ENCODE measurements around the gene MS4A7.
"Not testable (repeated sequence)": the region's sequence is repeated elsewhere in the genome, so short reads cannot be mapped to it uniquely, and the experiment has no call there.

Gene MS4A7

DNA sequence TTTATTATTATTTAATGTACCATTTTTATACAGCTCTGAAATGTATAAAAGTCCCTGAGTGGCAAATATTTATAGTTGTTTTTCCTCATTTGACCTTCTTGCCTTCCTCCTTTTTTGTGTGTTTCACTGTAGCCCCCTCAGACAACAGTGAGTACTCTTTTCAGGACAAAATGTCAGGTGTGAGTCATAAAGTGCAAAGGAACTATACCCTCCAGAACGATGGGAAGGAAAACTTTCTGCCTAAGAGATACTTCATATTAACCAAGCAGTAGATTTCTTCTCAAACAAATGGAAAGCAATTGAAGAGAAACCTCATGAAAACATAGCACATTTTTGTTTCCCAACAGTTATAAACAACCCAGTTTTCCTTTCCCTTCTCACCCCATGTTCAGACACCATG, 16.1 kb upstream of the MS4A7 start:
- no peaks in the 10 kb centered on the region for H3K27me3 Mint-ChIP-seq
- peak overlapping the region; percentile 47 to 83 for H3K4me3 Mint-ChIP-seq
- H3K9me3 Mint-ChIP-seq, result peaks cover 16% of the 10 kb centered on the region in 2 donors
- ATAC-seq (replicated peaks) (no peak), DNase-seq (no peak)
- H3K36me3 Mint-ChIP-seq, result peaks cover 17 to 28% of the 10 kb centered on the region in 2 donors
- H3K4me1 Mint-ChIP-seq, result peaks cover 44 to 72% of the 10 kb centered on the region in 2 donors
- peak overlapping the region; percentile 53 for H3K27ac Mint-ChIP-seq

DNA sequence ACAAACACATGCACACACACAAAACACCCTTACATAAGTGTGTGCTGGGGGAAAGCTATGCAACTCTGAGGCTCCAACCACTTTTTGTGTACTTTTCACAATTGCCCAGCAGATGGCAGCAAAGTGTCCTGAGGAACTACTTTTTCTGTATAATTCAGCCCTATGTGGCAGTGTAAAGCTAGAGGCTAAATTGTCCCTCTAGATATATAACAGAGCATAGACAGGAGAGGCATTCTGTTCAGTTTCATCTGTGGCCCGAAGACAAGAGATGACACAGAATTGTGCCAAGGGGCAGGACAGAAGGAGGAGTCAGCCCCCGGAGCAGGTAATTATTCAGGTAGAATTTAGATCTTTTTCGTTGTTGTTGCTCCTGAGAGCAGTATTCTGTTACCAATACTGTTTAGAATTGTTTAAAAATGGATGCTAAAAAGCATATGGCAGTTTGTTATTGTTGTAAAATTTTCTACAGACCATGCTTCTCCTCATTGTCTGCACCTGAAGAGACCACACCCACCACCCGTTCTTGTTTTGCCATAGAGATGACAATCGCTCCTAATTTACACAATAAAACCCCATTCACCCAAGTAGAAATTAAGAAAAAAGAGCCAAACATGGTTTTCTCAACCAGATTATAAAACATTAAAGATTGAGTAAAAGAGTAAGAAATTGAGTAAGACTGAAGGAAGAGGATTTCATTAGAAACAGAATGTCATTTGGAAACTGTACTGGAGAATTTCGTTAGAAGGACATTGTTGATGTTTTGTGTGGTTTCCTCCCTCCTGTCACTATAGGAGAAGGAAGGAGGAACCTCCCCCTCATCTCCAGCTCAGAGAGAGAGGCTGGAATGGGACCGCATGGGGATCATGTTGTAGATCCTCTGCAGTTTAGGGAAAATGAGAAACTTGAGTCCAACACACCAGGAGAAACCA, 14.5 kb upstream of the MS4A7 start:
- peak; percentile 73 for DNase-seq
- Mint-ChIP-seq H3K36me3 (peaks cover 23 to 29% of the 10 kb centered on the region in 2 donors), H3K27me3 (no peaks in the 10 kb centered on the region), H3K9me3 (peaks cover 16% of the 10 kb centered on the region in 2 donors), H3K4me3 (peak overlapping the region; percentile 82 to 83), H3K27ac (peak overlapping the region; percentile 86), H3K4me1 (peaks cover 46 to 74% of the 10 kb centered on the region in 2 donors)
- peak; percentile 84 to 85 for ATAC-seq (replicated peaks)

DNA sequence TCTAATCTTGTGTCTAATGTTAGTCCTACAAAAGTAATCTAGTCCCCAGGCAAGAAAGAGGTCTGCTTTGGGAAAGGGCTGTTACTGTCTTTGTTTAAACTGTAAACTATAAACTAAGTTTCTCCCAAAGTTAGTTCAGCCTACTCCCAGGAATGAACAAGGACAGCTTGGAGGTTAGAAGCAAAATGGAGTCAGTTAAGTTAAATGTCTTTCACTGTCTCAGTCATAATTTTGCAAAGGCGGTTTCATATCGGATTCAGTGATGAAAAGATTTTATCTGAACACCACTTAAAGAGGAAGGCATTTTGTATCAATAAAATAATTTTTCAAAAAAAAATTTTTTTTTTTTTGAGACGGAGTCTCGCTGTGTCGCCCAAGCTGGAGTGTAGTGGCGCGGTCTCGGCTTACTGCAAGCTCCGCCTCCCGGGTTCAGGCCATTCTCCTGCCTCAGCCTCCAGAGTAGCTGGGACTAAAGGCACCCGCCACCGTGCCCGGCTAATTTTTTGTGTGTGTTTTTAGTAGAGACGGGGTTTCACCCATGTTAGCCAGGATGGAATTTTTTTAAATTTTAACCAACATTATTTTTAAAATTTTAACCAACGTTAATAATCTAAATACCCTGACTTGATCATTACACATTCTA, 11.9 kb upstream of the MS4A7 start:
- H3K27me3 Mint-ChIP-seq; H3K9me3 Mint-ChIP-seq; DNase-seq; ATAC-seq (replicated peaks); H3K4me3 Mint-ChIP-seq: not testable (repeated sequence)
- H3K36me3 Mint-ChIP-seq, result peaks cover 10 to 18% of the 10 kb centered on the region in 2 donors
- peaks cover 58 to 89% of the 10 kb centered on the region in 2 donors for H3K4me1 Mint-ChIP-seq
- peak overlapping the region; percentile 75 for H3K27ac Mint-ChIP-seq

DNA sequence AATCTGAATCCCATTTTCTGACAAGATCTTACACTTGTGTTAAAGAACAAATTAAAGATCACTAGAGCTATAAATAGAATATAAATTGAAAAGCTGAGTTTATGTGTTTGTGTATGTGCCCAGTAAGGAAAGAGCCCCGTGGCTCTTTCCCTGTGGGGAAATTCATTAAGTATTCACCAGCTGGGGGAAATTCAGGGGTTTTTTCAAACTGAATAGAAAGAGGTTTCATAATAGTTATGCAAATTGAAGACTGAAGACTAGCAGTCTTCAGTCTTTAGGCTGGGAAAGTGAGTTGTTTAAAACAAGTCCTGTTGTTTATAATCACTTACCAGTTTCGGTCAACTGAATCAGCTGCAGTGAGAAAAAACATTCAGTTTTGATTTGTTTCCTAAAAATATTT, 11.3 kb upstream of the MS4A7 start:
- Mint-ChIP-seq H3K9me3 (peaks cover 0 to 3% of the 10 kb centered on the region in 2 donors), H3K4me3 (peak overlapping the region; percentile 48 to 59), H3K36me3 (peaks cover 6 to 15% of the 10 kb centered on the region in 2 donors), H3K27me3 (no peaks in the 10 kb centered on the region), H3K4me1 (peaks cover 57 to 89% of the 10 kb centered on the region in 2 donors), H3K27ac (peak overlapping the region; percentile 14)
- peak; percentile 75 to 76 for ATAC-seq (replicated peaks)
- peak; percentile 32 for DNase-seq

DNA sequence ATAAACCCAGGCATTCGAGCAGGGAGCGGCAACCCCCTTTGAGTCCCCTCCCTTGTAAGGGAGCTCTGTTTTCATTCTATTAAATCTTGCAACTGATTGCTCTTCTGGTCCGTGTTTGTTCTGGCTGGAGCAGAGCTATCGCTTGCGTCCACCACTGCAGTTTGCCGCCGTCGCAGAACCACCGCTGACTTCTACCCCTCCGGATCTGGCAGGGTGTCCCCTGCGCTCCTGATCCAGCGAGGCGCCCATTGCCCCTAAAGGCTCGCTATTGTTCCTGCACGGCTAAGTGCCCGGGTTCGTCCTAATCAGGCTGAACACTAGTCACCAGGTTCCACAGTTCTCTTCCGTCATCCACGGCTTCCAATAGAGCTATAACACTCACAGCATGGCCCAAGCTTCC, 10.4 kb upstream of the MS4A7 start:
- H3K9me3 Mint-ChIP-seq, result peaks cover 0 to 3% of the 10 kb centered on the region in 2 donors
- H3K4me1 Mint-ChIP-seq, result peaks cover 56 to 87% of the 10 kb centered on the region in 2 donors
- peak overlapping the region in 1 of 2 donors; percentile 48 for H3K4me3 Mint-ChIP-seq
- H3K27ac Mint-ChIP-seq, result peak overlapping the region; percentile 91
- H3K27me3 Mint-ChIP-seq, result no peaks in the 10 kb centered on the region
- peaks cover 6 to 15% of the 10 kb centered on the region in 2 donors for H3K36me3 Mint-ChIP-seq
- ATAC-seq (replicated peaks) (no peak), DNase-seq (no peak)

DNA sequence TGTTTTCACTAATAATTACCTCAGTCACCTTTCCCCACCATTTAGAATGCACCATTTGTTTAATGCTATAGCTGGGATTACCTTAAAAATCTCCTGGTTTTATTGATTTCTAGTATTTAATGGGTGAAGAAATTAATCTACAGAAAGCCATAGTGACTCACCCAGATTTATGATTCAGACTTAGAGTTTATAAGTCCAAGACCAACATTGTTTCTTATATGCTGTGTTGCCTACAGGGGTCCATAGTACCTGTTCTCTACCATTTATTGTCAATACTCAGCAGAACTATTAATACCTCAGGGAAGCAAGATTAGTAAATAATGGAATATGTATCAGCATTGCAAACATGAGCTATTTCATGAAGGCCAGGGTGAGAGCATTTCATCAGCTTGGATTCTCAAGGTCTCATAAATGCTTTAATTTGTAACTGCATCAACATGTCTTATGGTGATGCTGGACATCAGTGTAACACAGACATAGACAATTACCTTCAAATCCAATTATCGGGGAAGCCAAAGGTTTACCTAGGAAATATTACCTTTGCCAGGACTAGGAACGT, 8.0 kb upstream of the MS4A7 start:
- H3K27ac Mint-ChIP-seq, result no peak overlapping the region
- peaks cover 49 to 86% of the 10 kb centered on the region in 2 donors for H3K4me1 Mint-ChIP-seq
- no peaks in the 10 kb centered on the region for H3K9me3 Mint-ChIP-seq
- no peak for DNase-seq
- no peaks in the 10 kb centered on the region for H3K27me3 Mint-ChIP-seq
- no peak overlapping the region for H3K4me3 Mint-ChIP-seq
- peaks cover 6 to 9% of the 10 kb centered on the region in 2 donors for H3K36me3 Mint-ChIP-seq
- ATAC-seq (replicated peaks), result no peak

DNA sequence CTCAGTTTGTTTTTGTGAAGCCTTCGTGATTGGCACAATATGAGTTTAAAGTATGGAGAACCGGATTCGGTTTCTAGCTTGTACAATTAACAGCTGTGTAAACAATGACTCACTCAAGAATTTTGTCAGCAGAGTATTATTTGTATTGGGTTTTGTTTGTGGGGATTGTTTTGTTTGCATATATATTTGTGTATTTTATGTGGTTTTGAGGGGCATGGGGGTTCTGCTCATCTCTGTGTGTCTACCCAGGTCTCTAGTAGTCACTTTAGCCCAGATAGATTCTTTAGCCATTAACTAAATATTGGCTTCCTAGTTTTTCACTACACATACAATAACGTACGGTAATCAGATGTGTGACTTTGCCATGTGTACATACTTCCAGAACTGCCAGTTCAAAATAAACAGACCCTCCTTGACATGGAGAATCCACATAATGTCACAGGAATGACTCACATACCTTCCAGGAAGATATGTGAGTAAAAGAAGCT, 7.5 kb upstream of the MS4A7 start:
- no peaks in the 10 kb centered on the region for H3K9me3 Mint-ChIP-seq
- ATAC-seq (replicated peaks) (no peak), DNase-seq (no peak)
- H3K4me3 Mint-ChIP-seq, result no peak overlapping the region
- no peak overlapping the region for H3K27ac Mint-ChIP-seq
- peaks cover 51 to 89% of the 10 kb centered on the region in 2 donors for H3K4me1 Mint-ChIP-seq
- H3K27me3 Mint-ChIP-seq, result no peaks in the 10 kb centered on the region
- peaks cover 6 to 9% of the 10 kb centered on the region in 2 donors for H3K36me3 Mint-ChIP-seq

DNA sequence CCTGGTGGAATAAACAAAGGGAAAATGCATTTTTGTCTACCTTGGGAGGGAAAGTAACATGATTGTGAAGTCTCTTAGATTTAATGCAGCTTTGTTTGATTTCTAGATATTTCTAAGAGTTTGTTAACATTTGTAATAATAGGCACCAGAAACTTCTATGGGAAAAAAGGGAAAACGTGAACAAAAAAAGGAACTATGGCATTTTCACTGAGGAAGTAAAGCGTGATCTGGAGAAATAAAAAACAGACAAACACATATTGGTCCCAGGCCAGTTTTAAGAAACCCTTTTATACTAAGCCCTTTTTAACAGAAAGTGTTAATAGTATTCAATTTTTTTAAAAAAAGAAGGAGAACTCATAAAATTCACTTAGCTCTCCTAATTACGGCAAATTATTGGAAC, 6.9 kb upstream of the MS4A7 start:
- Mint-ChIP-seq H3K4me3 (peak overlapping the region in 1 of 2 donors; percentile 3), H3K36me3 (peaks cover 8 to 9% of the 10 kb centered on the region in 2 donors), H3K27me3 (no peaks in the 10 kb centered on the region), H3K9me3 (no peaks in the 10 kb centered on the region), H3K27ac (no peak overlapping the region), H3K4me1 (peaks cover 54 to 88% of the 10 kb centered on the region in 2 donors)
- DNase-seq (no peak), ATAC-seq (replicated peaks) (no peak)

DNA sequence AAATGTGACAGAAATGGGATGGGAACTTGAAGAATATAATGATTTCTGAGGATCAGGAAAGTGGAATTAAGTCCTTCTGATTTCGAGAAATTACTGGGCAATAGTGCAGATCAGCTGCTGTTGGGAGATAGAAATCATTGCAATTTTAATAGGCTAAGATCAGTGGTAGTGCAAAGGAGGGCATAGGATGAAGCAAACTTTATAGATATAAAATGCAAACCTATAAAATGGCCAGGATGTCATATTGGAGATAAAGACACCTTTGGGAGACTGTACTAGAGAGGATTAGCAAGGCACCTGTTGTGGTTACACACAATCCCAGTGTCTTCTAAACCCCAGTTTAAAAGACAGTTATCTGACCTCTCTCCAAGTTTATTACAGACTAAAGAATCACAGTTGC, 6.5 kb upstream of the MS4A7 start:
- no peaks in the 10 kb centered on the region for H3K9me3 Mint-ChIP-seq
- peaks cover 57 to 91% of the 10 kb centered on the region in 2 donors for H3K4me1 Mint-ChIP-seq
- peak overlapping the region in 1 of 2 donors; percentile 3 for H3K4me3 Mint-ChIP-seq
- peaks cover 8 to 9% of the 10 kb centered on the region in 2 donors for H3K36me3 Mint-ChIP-seq
- ATAC-seq (replicated peaks), result no peak
- no peak overlapping the region for H3K27ac Mint-ChIP-seq
- DNase-seq, result no peak
- H3K27me3 Mint-ChIP-seq, result no peaks in the 10 kb centered on the region

DNA sequence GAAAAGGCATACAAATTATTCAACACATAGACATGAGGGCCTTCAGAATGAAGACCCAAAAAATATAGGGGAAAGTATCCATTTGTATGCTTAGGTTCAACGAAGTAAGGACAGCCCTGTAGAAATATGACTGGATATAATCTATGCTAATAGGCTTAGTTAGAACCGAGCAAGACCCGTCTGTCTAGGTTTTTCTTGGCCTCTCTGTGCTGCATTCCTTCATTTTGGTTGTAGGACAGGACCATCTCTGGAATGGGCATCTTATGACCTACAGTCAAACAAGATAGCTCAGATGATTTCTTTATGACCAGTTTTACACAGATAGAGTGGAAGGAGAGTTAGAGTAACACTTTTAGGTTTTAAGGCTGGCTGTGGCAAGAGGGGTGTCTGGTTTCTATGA, 5.6 kb upstream of the MS4A7 start:
- Mint-ChIP-seq H3K4me3 (no peak overlapping the region), H3K27ac (no peak overlapping the region), H3K4me1 (peaks cover 57 to 91% of the 10 kb centered on the region in 2 donors), H3K9me3 (no peaks in the 10 kb centered on the region), H3K36me3 (peaks cover 8 to 9% of the 10 kb centered on the region in 2 donors), H3K27me3 (no peaks in the 10 kb centered on the region)
- ATAC-seq (replicated peaks), result no peak
- no peak for DNase-seq

DNA sequence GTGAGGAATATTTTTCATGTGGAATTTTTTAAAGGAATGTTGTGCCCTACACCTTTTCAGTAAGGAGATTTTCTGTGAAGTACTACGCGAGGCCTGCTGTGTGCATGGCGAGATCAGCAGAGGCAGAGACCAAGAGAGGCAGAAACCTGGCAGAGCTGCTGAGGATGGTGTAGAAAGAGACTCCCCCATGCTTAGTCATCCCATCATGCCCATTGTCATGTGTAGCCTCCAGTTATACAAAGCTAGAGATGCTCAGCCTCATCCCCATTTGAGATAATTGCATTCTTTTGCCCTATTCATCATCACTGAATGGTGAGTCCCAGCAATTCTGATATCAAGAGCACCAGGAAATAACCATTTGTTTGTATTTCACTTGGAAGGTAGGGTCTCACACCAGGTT, 3.0 kb upstream of the MS4A7 start:
- Mint-ChIP-seq H3K27ac (peak overlapping the region; percentile 25), H3K4me1 (peaks cover 62 to 91% of the 10 kb centered on the region in 2 donors), H3K4me3 (no peak overlapping the region), H3K27me3 (no peaks in the 10 kb centered on the region), H3K36me3 (peaks cover 1 to 4% of the 10 kb centered on the region in 2 donors), H3K9me3 (no peaks in the 10 kb centered on the region)
- ATAC-seq (replicated peaks) (no peak), DNase-seq (no peak)

DNA sequence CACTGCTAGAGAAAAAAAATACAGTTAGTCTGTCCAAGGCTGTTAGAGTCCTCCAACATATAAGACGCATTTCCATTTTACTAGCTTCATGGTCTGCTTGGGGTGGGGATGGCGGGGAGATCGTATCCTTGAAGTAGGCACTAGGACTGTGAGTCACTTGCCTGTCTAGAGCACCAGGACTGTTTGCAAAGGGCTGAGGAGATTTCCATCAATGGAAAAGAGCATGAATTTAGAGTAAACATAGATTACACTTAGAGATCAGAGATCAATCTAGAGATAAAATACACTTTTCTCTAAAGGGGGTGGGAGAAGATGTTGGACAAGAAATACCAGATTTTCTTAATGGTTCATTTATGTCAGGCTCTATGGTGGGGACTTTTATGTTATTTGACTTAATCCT, 1.7 kb upstream of the MS4A7 start:
- H3K27me3 Mint-ChIP-seq, result no peaks in the 10 kb centered on the region
- peaks cover 58 to 83% of the 10 kb centered on the region in 2 donors for H3K4me1 Mint-ChIP-seq
- no peaks in the 10 kb centered on the region for H3K9me3 Mint-ChIP-seq
- ATAC-seq (replicated peaks), result no peak
- DNase-seq, result no peak
- peaks cover 1 to 4% of the 10 kb centered on the region in 2 donors for H3K36me3 Mint-ChIP-seq
- peak overlapping the region in 1 of 2 donors; percentile 3 for H3K4me3 Mint-ChIP-seq
- H3K27ac Mint-ChIP-seq, result peak overlapping the region; percentile 97

DNA sequence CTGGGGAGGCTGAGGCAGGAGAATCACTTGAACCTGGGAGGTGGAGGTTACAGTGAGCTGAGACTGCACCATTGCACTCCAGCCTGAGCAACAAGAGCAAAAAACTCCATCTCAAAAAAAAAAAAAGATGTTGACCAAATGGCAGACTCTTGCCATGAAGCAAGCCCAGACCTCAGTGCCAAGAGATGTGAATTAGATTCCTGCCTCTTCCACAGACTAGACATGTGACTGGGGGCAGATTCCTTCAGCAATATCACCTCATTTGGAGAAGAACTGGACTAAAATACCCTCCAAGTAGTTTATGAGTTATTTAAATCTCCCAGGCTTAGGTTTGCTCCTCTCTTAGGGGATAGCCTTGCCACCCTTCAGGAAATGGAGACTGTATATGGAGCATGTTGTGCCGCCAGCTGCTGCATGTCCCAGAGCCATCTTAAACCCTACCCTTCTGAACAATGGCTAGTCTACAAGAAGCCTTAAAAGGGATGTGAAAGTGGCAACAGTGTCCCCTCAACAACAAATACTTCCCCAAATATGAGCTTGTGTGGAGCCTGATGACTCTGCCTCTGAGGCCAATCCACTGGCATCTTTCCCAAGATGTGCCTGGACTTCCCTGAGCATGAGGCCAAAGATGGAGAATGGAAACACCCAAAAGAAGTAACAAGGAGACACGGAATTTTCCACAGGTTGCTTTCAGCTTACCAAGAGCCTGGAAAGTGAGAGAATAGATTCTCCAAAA, 763 bp upstream of the MS4A7 start:
- H3K4me3 Mint-ChIP-seq, result peak overlapping the region; percentile 61 to 64
- peak; percentile 89 to 92 for ATAC-seq (replicated peaks)
- peak overlapping the region; percentile 97 for H3K27ac Mint-ChIP-seq
- H3K27me3 Mint-ChIP-seq, result no peaks in the 10 kb centered on the region
- peaks cover 56 to 85% of the 10 kb centered on the region in 2 donors for H3K4me1 Mint-ChIP-seq
- peaks cover 4% of the 10 kb centered on the region in 2 donors for H3K36me3 Mint-ChIP-seq
- DNase-seq, result peak; percentile 66
- no peaks in the 10 kb centered on the region for H3K9me3 Mint-ChIP-seq
